HCT116 (cell line): ENCODE data around the gene RNH1. TPM values are rescaled to one million over a fixed set of nuclear protein-coding genes. Genes with fewer than 3 reads are reported as not detected.

Experiments used
- ATAC-seq: fragments of 200-7000 bp; cut with Tn5 transposase; 2 replicates; pipeline ENCODE4 v1.9.1; 2020; ENCODE audit warnings: mild to moderate bottlenecking, moderate library complexity
- BruUV-seq: library from RNA; stranded (reverse); fragments of 400-500 nt; replicated peaks from 2 replicates; lab custom pipeline; 2021; lab: Mats Ljungman, UMichigan
- CTCF ChIA-PET: fragments of 300-600 bp; sonication (Branson Sonifier 250); formaldehyde crosslinking; loops from one replicate; lab custom pipeline; 2021; ENCODE audit warnings: antibody characterized with exemption; lab: Charles Lee
- POLR2A ChIA-PET: fragments of 300-600, 350-600 bp; sonication (Branson Sonifier 250); formaldehyde crosslinking; loops from one replicate; lab custom pipeline; 2021; ENCODE audit warnings: antibody characterized with exemption; lab: Charles Lee
- RAD21 ChIA-PET, 2 experiments: fragments of 300-600 bp; sonication (Branson Sonifier 250); formaldehyde crosslinking; loops; one replicate each; lab custom pipeline; 2023; ENCODE audit warnings: low total read pairs in 2 of 2; ENCODE audit not compliant: uncharacterized antibody in 2 of 2, unreplicated experiment in 2 of 2, low non-redundant PET in 1 of 2; lab: Charles Lee
- DNase-seq: peaks from one replicate; pipeline ENCODE4 v3.0.0-alpha.2; 2010; ENCODE audit warnings: low read depth, low spot score
- H2AFZ ChIP-seq: fragments of 200-600 bp; shearing (Covaris generic), sonication (generic); 2 replicates; pipeline ENCODE4 v1.6.1; 2017; ENCODE audit warnings: low read depth, mixed run types, mixed read lengths, antibody characterized with exemption, low read length; ENCODE audit not compliant: poor library complexity, severe bottlenecking
- H3K27ac ChIP-seq: 2 replicates; pipeline ENCODE4 v1.5.1; 2012; ENCODE audit warnings: low read depth, low read length
- H3K27me3 ChIP-seq: fragments of 200-600 bp; sonication (generic); 2 replicates; pipeline ENCODE4 v1.6.1; 2016; ENCODE audit warnings: mixed run types, low read length, mixed read lengths; ENCODE audit not compliant: insufficient read depth
- H3K36me3 ChIP-seq, 2 experiments: fragments of 200-500 bp in 1 of 2; fragments of 200-600 bp in 1 of 2; sonication (Bioruptor generic) in 1 of 2; sonication (generic) in 1 of 2; 2 replicates each; pipeline versions ENCODE4 v1.5.1 to v1.6.1; 2014 to 2016; ENCODE audit warnings: low read length in 2 of 2, inconsistent platforms in 1 of 2, mixed read lengths in 1 of 2, mixed run types in 1 of 2; ENCODE audit not compliant: insufficient read depth in 2 of 2, control insufficient read depth in 1 of 2
- H3K4me1 ChIP-seq, 2 experiments: fragments of 200-600 bp in 1 of 2; sonication (generic) in 1 of 2; 2 replicates each; pipeline versions ENCODE4 v1.5.1 to v1.6.1; 2012 to 2017; ENCODE audit warnings: low read length in 2 of 2, inconsistent platforms in 1 of 2, mild to moderate bottlenecking in 1 of 2, mixed read lengths in 1 of 2, mixed run types in 1 of 2, moderate library complexity in 1 of 2; ENCODE audit not compliant: insufficient read depth in 2 of 2, control insufficient read depth in 1 of 2
- H3K4me2 ChIP-seq: fragments of 200-600 bp; sonication (generic); 2 replicates; pipeline ENCODE4 v1.6.1; 2017; ENCODE audit warnings: mixed run types, low read length, mixed read lengths
- H3K4me3 ChIP-seq, 2 experiments: fragments of 200-600 bp in 1 of 2; sonication (generic) in 1 of 2; replicated peaks in 1 of 2; 2 replicates each; pipeline ENCODE4 v1.5.1; 2011 to 2016; ENCODE audit warnings: low read length in 2 of 2, control low read depth in 1 of 2, low read depth in 1 of 2, mild to moderate bottlenecking in 1 of 2, mixed read lengths in 1 of 2, mixed run types in 1 of 2
- H3K79me2 ChIP-seq: fragments of 200-600 bp; sonication (generic); 2 replicates; pipeline ENCODE4 v1.6.1; 2017; ENCODE audit warnings: mild to moderate bottlenecking, mixed run types, low read length, moderate library complexity, mixed read lengths; ENCODE audit not compliant: insufficient read depth
- H3K9ac ChIP-seq: fragments of 200-600 bp; sonication (generic); 2 replicates; pipeline ENCODE4 v1.6.1; 2016; ENCODE audit warnings: low read length, mixed read lengths
- H3K9me2 ChIP-seq: fragments of 200-600 bp; sonication (generic), shearing (Covaris generic); 2 replicates; pipeline ENCODE4 v1.6.1; 2017; ENCODE audit warnings: mixed run types, mild to moderate bottlenecking, moderate library complexity; ENCODE audit not compliant: insufficient read depth
- H3K9me3 ChIP-seq, 2 experiments: fragments of 200-500 bp in 1 of 2; fragments of 200-600 bp in 1 of 2; sonication (Bioruptor generic) in 1 of 2; sonication (generic) in 1 of 2; 2 replicates each; pipeline ENCODE4 v1.6.1; 2014 to 2017; ENCODE audit warnings: low read length in 2 of 2, mixed read lengths in 2 of 2, inconsistent platforms in 1 of 2, low read depth in 1 of 2, mild to moderate bottlenecking in 1 of 2, mixed run types in 1 of 2, moderate library complexity in 1 of 2; ENCODE audit not compliant: control insufficient read depth in 1 of 2, insufficient read depth in 1 of 2
- H4K20me1 ChIP-seq: fragments of 200-600 bp; sonication (generic), shearing (Covaris generic); 2 replicates; pipeline ENCODE4 v1.6.1; 2017; ENCODE audit warnings: mixed run types, mild to moderate bottlenecking, moderate library complexity; ENCODE audit not compliant: insufficient read depth
- CBX3 ChIP-seq: IDR thresholded peaks from 2 replicates; pipeline ENCODE4 v1.6.1; 2012; ENCODE audit warnings: low read depth
- CEBPB ChIP-seq: IDR thresholded peaks from 2 replicates; pipeline ENCODE4 v1.6.1; 2012; ENCODE audit warnings: low read depth
- EZH2 ChIP-seq: fragments of 200-600 bp; sonication (generic); IDR thresholded peaks from 2 replicates; pipeline ENCODE4 v1.6.1; 2017; ENCODE audit warnings: antibody characterized with exemption, mixed run types
- FOSL1 ChIP-seq: IDR thresholded peaks from 2 replicates; pipeline ENCODE4 v1.6.1; 2012; ENCODE audit warnings: low read depth
- JUND ChIP-seq: IDR thresholded peaks from 2 replicates; pipeline ENCODE4 v1.6.1; 2012
- RAD21 ChIP-seq: IDR thresholded peaks from 2 replicates; pipeline ENCODE4 v1.6.1; 2012; ENCODE audit warnings: low read depth, mild to moderate bottlenecking
- SRF ChIP-seq: IDR thresholded peaks from 2 replicates; pipeline ENCODE4 v1.6.1; 2012; ENCODE audit warnings: low read depth
- TCF7L2 ChIP-seq: IDR thresholded peaks from 2 replicates; pipeline ENCODE4 v1.7.0; 2011; ENCODE audit warnings: borderline replicate concordance, inconsistent platforms; ENCODE audit not compliant: insufficient read depth, insufficient read length; ENCODE audit errors: extremely low read depth
- YY1 ChIP-seq: IDR thresholded peaks from 2 replicates; pipeline ENCODE4 v1.6.1; 2011; ENCODE audit warnings: low read length, low read depth, moderate library complexity, mild to moderate bottlenecking; ENCODE audit not compliant: insufficient replicate concordance; ENCODE audit errors: extremely low read depth
- ZFX ChIP-seq: fragments of 450-650 bp; IDR thresholded peaks from 2 replicates; pipeline ENCODE4 v1.6.1; 2017
- intact Hi-C: fragments of 100-400 bp; cut with micrococcal nuclease; formaldehyde crosslinking; loops from 2 replicates; pipeline ENCODE4 v1.10.0; 2022
- total RNA-seq: library from RNA; stranded (reverse); gene quantifications from one replicate; pipeline ENCODE4 v1.2.1, GENCODE V29; 2021; ENCODE audit not compliant: unreplicated experiment
- TF ChIP-seq, protein P1 (sequence below): IDR thresholded peaks from 2 replicates; pipeline ENCODE4 v1.6.1; 2012; ENCODE audit warnings: low read depth
- TF ChIP-seq, protein P2 (sequence below), 3 experiments: fragments of 200-600 bp in 1 of 3; sonication (generic) in 1 of 3; IDR thresholded peaks in 2 of 3; conservative IDR thresholded peaks in 1 of 3; 2 replicates each; pipeline ENCODE4 v1.5.1; 2012 to 2017; ENCODE audit warnings: low read depth in 2 of 3, low read length in 2 of 3, antibody characterized with exemption in 1 of 3, borderline replicate concordance in 1 of 3, control low read depth in 1 of 3, mild to moderate bottlenecking in 1 of 3, mixed read lengths in 1 of 3, mixed run types in 1 of 3, moderate library complexity in 1 of 3; ENCODE audit not compliant: insufficient read depth in 1 of 3
- TF ChIP-seq, protein P3 (sequence below): IDR thresholded peaks from 2 replicates; pipeline ENCODE4 v1.6.1; 2012

Gene RNH1
- total RNA-seq, 1 experiment from 2014 or later, result 120 TPM

DNA sequence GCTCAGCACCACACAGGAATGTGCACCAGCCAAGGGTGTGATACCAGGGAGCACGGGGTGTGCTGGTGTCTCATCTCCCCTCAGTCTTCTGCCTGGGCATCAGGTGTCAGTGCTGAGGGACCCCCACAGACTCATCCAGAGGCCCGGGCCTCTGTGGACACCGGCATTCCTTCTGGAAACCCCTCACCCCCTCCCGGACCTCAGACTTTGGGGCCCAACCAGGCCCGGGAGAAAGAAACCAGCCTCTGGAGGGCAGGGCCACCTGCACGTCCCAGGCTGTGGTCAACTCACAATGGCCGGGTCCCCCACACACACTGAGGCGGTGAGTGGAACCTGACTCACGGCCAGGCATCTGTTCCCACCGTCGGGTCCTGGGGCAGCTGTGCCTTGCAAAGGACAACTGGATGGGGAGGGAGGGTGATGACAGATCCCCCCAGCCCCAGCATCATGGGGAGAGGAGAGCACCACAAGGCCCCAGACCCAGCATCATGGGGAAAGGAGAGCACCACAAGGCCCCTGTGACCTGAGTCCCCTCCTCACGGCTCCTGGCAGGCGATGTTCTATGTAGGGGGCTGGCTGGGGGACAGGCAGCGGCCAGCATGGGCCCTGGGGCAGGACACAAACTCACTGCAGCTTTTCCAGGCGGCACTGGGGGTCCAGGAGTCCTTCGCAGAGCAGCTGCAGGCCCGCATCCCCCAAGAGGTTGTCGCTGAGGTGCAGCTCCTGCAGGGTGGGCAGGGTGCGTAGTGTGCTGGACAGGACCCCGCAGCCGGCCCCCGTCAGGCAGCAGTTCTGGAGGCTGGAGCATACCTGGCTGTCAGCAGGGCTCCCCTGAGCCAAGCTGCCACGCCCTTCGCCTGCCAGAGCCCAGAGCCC lies 7.6 kb downstream of the RNH1 start (continued):
- TF ChIP-seq, protein P1, sequence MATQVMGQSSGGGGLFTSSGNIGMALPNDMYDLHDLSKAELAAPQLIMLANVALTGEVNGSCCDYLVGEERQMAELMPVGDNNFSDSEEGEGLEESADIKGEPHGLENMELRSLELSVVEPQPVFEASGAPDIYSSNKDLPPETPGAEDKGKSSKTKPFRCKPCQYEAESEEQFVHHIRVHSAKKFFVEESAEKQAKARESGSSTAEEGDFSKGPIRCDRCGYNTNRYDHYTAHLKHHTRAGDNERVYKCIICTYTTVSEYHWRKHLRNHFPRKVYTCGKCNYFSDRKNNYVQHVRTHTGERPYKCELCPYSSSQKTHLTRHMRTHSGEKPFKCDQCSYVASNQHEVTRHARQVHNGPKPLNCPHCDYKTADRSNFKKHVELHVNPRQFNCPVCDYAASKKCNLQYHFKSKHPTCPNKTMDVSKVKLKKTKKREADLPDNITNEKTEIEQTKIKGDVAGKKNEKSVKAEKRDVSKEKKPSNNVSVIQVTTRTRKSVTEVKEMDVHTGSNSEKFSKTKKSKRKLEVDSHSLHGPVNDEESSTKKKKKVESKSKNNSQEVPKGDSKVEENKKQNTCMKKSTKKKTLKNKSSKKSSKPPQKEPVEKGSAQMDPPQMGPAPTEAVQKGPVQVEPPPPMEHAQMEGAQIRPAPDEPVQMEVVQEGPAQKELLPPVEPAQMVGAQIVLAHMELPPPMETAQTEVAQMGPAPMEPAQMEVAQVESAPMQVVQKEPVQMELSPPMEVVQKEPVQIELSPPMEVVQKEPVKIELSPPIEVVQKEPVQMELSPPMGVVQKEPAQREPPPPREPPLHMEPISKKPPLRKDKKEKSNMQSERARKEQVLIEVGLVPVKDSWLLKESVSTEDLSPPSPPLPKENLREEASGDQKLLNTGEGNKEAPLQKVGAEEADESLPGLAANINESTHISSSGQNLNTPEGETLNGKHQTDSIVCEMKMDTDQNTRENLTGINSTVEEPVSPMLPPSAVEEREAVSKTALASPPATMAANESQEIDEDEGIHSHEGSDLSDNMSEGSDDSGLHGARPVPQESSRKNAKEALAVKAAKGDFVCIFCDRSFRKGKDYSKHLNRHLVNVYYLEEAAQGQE, result no peak
- TF ChIP-seq CBX3 (no peak), RAD21 (no peak), ZFX (no peak), FOSL1 (no peak), YY1 (no peak)

DNA sequence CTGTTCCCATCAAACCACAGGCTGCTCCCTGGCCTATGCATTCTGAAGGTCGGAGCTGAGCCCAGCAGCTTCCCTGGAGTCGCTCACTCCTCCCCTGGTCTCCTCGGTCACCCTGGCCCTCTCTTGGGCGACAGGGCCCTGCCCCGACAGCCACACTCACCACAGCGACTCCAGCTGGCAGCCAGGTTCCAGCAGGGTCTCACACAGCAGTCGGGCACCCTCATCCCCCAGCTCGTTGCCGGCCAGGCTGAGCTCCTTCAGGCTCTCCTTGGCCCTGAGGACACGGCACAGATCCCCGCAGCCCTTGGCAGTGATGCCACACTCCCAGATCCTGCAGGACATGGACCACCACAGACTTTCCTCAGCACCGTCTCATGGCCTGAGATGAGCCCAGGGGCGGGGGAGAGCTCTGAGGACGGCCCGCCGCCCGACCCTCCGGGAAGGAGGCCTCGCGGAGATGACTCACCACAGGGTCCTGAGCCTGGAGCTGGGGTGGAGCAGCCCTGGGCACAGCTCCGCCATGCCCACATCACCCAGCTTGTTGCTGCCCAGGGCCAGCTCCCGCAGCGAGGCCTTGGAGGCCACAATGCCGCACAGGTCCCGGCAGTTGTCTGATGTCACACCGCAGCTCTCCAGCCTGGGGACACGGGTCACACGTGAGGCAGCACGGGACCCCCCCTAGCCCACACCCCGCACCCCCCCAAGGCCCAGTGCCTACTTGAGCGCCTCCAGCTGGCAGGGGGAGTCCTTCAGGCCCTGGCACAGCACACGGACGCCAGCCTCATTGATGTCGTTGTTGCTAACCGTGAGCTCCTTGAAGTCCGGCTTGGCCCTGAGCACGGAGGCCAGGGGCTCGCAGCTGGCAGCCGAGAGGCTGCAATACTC lies 8.5 kb downstream of the RNH1 start:
- Histone ChIP-seq H2AFZ (no peak overlapping the region), H4K20me1 (no peaks in the 10 kb centered on the region), H3K4me2 (no peak overlapping the region), H3K9ac (no peak overlapping the region), H3K4me3 (no peak overlapping the region), H3K27me3 (no peaks in the 10 kb centered on the region), H3K79me2 (peaks cover 8% of the 10 kb centered on the region; the same call in 1 of the 2 replicates), H3K36me3 (peaks cover 20 to 26% of the 10 kb centered on the region in 2 experiments), H3K4me1 (no peaks in the 10 kb centered on the region), H3K9me3 (no peaks in the 10 kb centered on the region), H3K27ac (peak overlapping the region; percentile 18; the same call in 1 of the 2 replicates), H3K9me2 (no peaks in the 10 kb centered on the region)
- DNase-seq, result no peak
- no peak for TF ChIP-seq YY1
- no peak for TF ChIP-seq SRF
- no peak for TF ChIP-seq TCF7L2
- TF ChIP-seq, protein P2, sequence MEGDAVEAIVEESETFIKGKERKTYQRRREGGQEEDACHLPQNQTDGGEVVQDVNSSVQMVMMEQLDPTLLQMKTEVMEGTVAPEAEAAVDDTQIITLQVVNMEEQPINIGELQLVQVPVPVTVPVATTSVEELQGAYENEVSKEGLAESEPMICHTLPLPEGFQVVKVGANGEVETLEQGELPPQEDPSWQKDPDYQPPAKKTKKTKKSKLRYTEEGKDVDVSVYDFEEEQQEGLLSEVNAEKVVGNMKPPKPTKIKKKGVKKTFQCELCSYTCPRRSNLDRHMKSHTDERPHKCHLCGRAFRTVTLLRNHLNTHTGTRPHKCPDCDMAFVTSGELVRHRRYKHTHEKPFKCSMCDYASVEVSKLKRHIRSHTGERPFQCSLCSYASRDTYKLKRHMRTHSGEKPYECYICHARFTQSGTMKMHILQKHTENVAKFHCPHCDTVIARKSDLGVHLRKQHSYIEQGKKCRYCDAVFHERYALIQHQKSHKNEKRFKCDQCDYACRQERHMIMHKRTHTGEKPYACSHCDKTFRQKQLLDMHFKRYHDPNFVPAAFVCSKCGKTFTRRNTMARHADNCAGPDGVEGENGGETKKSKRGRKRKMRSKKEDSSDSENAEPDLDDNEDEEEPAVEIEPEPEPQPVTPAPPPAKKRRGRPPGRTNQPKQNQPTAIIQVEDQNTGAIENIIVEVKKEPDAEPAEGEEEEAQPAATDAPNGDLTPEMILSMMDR (IDR thresholded peaks at IDR 0.05 in 2 of 3, conservative IDR thresholded peaks at IDR 0.05 in 1 of 3; ENCODE audit: borderline replicate concordance in 1 of 3, insufficient read depth in 1 of 3, low read depth in 2 of 3, low read length in 2 of 3), result no peak
- TF ChIP-seq, protein P3, sequence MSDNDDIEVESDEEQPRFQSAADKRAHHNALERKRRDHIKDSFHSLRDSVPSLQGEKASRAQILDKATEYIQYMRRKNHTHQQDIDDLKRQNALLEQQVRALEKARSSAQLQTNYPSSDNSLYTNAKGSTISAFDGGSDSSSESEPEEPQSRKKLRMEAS, result no peak
- TF ChIP-seq EZH2, result no peak
- TF ChIP-seq JUND, result no peak
- TF ChIP-seq CEBPB, result no peak
- TF ChIP-seq ZFX, result no peak
- no peak for TF ChIP-seq RAD21
- TF ChIP-seq CBX3, result no peak
- POLR2A ChIA-PET, result no interaction called here
- RAD21 ChIA-PET, result interaction anchor here in 1 of 2 experiments (0.6 kb wide), 1 partner anchor 280 kb away, joined by 3 read pairs; no protein-coding TSS in a partner anchor
- TSS peak; percentile 10 for BruUV-seq
- CTCF ChIA-PET, result no interaction called here
- intact Hi-C loops, result no loop called here
- ATAC-seq, result no peak
